K562 (cell line): ENCODE results near the gene ZER1. TPM values are rescaled to one million over a fixed set of nuclear protein-coding genes. Genes with fewer than 3 reads are reported as not detected.

ENCODE experiments used
- NELFE ChIP-seq: IDR thresholded peaks from 2 replicates; pipeline ENCODE4 v1.6.1; 2011; ENCODE audit warnings: mild to moderate bottlenecking; ENCODE audit not compliant: insufficient read depth, insufficient read length
- RFX5 ChIP-seq: IDR thresholded peaks from 2 replicates; pipeline ENCODE4 v1.6.1; 2011; ENCODE audit warnings: low read depth, mild to moderate bottlenecking, improper control_type of control experiment, low read length
- polyA plus RNA-seq, 8 experiments: library from polyadenylated mRNA; depleted of rRNA in 4 of 8; stranded (reverse) in 5 of 8; unstranded in 3 of 8; fragments of >200 nt; fragmentation: Nextera tagmentation in 2 of 8; fragmentation: Illumina TruSeq in 1 of 8; extraction: Ambion mirVana in 2 of 8; extraction: Trizol in 1 of 8; gene quantifications; 2 replicates each; pipeline versions ENCODE4 v1.2.1 to v1.2.3, GENCODE V29; 2011 to 2014; ENCODE audit warnings: inconsistent platforms in 1 of 8, missing spikeins in 1 of 8
- total RNA-seq, 7 experiments: library from RNA; depleted of rRNA in 6 of 7; stranded (reverse); fragments of >200 nt in 6 of 7; fragmentation: Illumina TruSeq in 2 of 7; extraction: Trizol in 2 of 7; gene quantifications; 2 replicates each; pipeline versions ENCODE4 v1.2.1 to v1.2.3, GENCODE V29; 2011 to 2021; ENCODE audit warnings: low replicate concordance in 1 of 7
- TF ChIP-seq, protein P1 (sequence below), 2 experiments: fragments of 450-650 bp in 1 of 2; IDR thresholded peaks; 2 replicates each; pipeline ENCODE4 v1.6.1; 2011 to 2017; ENCODE audit warnings: low read depth in 2 of 2, antibody characterized with exemption in 1 of 2, borderline replicate concordance in 1 of 2, low read length in 1 of 2, mild to moderate bottlenecking in 1 of 2, mixed read lengths in 1 of 2; ENCODE audit not compliant: control insufficient read depth in 1 of 2
- TF ChIP-seq, protein P2 (sequence below): sonication (generic); formaldehyde crosslinking; IDR thresholded peaks from 2 replicates; pipeline ENCODE4 v1.8.1; 2023; ENCODE audit warnings: mild to moderate bottlenecking, missing genetic modification reagents

The ZER1 gene
- total and polyA plus RNA-seq, 9 of the 15 experiments (the other 6 are each of a cell fraction or from before 2014, with no cell fraction given): 0.07 to 10.7 (median 6.2) TPM

DNA sequence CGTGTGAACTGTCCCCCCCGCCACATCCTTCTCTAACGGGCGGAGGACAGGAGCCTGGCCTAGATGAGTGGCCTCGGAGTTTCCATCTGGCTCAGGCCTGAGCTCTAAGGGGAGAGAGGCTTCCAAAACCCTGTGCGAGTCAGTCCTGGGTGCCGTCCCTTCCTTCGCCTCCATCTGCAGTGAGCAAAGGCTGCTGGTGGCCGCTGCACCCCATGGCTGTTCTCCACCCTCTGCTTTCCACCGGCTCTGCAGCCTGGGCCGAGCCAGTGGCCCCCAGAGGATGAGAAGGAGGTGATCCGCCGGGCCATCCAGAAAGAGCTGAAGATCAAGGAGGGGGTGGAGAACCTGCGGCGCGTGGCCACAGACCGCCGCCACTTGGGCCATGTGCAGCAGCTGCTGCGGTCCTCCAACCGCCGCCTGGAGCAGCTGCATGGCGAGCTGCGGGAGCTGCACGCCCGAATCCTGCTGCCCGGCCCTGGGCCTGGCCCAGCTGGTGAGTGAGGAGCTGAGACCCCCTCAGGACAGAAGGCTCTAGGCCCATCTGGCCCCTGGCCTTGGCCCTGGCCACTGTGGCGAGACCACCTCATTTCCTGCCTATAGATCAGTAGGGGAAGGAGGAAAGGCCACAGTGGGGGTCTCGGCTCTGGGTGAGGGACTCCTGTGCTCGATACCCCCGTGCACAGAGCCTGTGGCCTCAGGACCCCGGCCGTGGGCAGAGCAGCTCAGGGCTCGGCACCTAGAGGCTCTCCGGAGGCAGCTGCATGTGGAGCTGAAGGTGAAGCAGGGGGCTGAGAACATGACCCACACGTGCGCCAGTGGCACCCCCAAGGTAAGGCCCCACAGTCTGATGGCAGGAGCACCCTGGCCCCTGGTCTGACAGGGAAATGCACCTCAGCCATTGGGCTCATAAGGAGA, 66.4 kb downstream of the ZER1 start (continued):
- TF ChIP-seq, protein P1, sequence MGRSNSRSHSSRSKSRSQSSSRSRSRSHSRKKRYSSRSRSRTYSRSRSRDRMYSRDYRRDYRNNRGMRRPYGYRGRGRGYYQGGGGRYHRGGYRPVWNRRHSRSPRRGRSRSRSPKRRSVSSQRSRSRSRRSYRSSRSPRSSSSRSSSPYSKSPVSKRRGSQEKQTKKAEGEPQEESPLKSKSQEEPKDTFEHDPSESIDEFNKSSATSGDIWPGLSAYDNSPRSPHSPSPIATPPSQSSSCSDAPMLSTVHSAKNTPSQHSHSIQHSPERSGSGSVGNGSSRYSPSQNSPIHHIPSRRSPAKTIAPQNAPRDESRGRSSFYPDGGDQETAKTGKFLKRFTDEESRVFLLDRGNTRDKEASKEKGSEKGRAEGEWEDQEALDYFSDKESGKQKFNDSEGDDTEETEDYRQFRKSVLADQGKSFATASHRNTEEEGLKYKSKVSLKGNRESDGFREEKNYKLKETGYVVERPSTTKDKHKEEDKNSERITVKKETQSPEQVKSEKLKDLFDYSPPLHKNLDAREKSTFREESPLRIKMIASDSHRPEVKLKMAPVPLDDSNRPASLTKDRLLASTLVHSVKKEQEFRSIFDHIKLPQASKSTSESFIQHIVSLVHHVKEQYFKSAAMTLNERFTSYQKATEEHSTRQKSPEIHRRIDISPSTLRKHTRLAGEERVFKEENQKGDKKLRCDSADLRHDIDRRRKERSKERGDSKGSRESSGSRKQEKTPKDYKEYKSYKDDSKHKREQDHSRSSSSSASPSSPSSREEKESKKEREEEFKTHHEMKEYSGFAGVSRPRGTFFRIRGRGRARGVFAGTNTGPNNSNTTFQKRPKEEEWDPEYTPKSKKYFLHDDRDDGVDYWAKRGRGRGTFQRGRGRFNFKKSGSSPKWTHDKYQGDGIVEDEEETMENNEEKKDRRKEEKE (IDR thresholded peaks at IDR 0.05; ENCODE audit: borderline replicate concordance in 1 of 2, control insufficient read depth in 1 of 2, low read depth in 2 of 2, low read length in 1 of 2): no peak
- TF ChIP-seq, protein P2, sequence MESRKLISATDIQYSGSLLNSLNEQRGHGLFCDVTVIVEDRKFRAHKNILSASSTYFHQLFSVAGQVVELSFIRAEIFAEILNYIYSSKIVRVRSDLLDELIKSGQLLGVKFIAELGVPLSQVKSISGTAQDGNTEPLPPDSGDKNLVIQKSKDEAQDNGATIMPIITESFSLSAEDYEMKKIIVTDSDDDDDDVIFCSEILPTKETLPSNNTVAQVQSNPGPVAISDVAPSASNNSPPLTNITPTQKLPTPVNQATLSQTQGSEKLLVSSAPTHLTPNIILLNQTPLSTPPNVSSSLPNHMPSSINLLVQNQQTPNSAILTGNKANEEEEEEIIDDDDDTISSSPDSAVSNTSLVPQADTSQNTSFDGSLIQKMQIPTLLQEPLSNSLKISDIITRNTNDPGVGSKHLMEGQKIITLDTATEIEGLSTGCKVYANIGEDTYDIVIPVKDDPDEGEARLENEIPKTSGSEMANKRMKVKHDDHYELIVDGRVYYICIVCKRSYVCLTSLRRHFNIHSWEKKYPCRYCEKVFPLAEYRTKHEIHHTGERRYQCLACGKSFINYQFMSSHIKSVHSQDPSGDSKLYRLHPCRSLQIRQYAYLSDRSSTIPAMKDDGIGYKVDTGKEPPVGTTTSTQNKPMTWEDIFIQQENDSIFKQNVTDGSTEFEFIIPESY (CRISPR knock-in tag): peak; percentile 95
- TF ChIP-seq RFX5 (no peak), NELFE (no peak)
